ENCODE data around the gene RPF1. TPM values are rescaled to one million over a fixed set of nuclear protein-coding genes. Genes with fewer than 3 reads are reported as not detected.

The RPF1 gene
- total and polyA plus RNA-seq, 2 of the 4 experiments (the other 2 are of a cell fraction): 28.4 to 30.3 TPM

GRCh38 chr1:84478876-84479868 is at the start of gene RPF1 (continued):
- TF ChIP-seq MXI1 (IDR thresholded peaks at IDR 0.05; ENCODE audit: borderline replicate concordance, low read depth, low read length) (peak; percentile 47; the same call in 1 of the 2 replicates), USF2 (IDR thresholded peaks at IDR 0.05; ENCODE audit: low read depth, low read length) (0 out of 2 replicates have a peak, but pooled peaks have one; percentile 20), CHD1 (IDR thresholded peaks at IDR 0.05; ENCODE audit: low read depth, low read length) (no peak), RAD21 (IDR thresholded peaks at IDR 0.05; ENCODE audit: low read length) (no peak; the same call in 1 of the 2 replicates), BHLHE40 (IDR thresholded peaks at IDR 0.05; ENCODE audit: low read depth, low read length) (no peak)

Measured in IMR-90 (cell line).